IMR-90 (cell line): ENCODE results near the gene PIEZO2. TPM values are rescaled to one million over a fixed set of nuclear protein-coding genes. Genes with fewer than 3 reads are reported as not detected.

Source experiments
- ATAC-seq: fragments of 200-7000 bp; cut with Tn5 transposase; 2 replicates; pipeline ENCODE4 v1.9.1; 2020; ENCODE audit warnings: low read depth, mild to moderate bottlenecking, moderate library complexity
- BruUV-seq: library from RNA; stranded (reverse); fragments of 400-500 nt; replicated peaks from 2 replicates; lab custom pipeline; 2021; lab: Mats Ljungman, UMichigan
- CTCF ChIA-PET: fragments of 300-600 bp; formaldehyde crosslinking; extraction: SDS; loops from one replicate; lab custom pipeline; 2021; ENCODE audit warnings: antibody characterized with exemption; lab: Yijun Ruan, JAX
- POLR2A ChIA-PET: fragments of 300-600 bp; sonication (Branson Sonifier 250); formaldehyde crosslinking; loops from one replicate; lab custom pipeline; 2022; ENCODE audit warnings: antibody characterized with exemption; ENCODE audit not compliant: unreplicated experiment; lab: Charles Lee
- DNase-seq: peaks from one replicate; pipeline ENCODE4 v3.0.0; 2013
- H2AFZ ChIP-seq: replicated peaks from 2 replicates; pipeline ENCODE3; 2013; ENCODE audit warnings: low read length, mild to moderate bottlenecking; ENCODE audit not compliant: poor library complexity
- H2AK5ac ChIP-seq: 2 replicates; pipeline ENCODE4 v1.6.1; 2013; ENCODE audit warnings: low read depth, low read length, inconsistent platforms
- H2AK9ac ChIP-seq: replicated peaks from 2 replicates; pipeline ENCODE3; 2013; ENCODE audit warnings: mild to moderate bottlenecking, low read depth, low read length, moderate library complexity; ENCODE audit not compliant: poor library complexity
- H2BK120ac ChIP-seq: 2 replicates; pipeline ENCODE4 v1.6.1; 2013; ENCODE audit warnings: low read depth, low read length, inconsistent platforms
- H2BK15ac ChIP-seq: 3 replicates; pipeline ENCODE4 v1.6.1; 2013; ENCODE audit warnings: low read depth, low read length, inconsistent platforms
- H2BK20ac ChIP-seq: 2 replicates; pipeline ENCODE4 v1.6.1; 2013; ENCODE audit warnings: low read depth, mild to moderate bottlenecking, inconsistent platforms, low read length, moderate library complexity
- H2BK5ac ChIP-seq: 2 replicates; pipeline ENCODE4 v1.6.1; 2013; ENCODE audit warnings: mild to moderate bottlenecking, low read depth, low read length, inconsistent platforms; ENCODE audit not compliant: poor library complexity, severe bottlenecking
- H3K14ac ChIP-seq: replicated peaks from 2 replicates; pipeline ENCODE4 v1.6.1; 2013; ENCODE audit warnings: low read depth, low read length, inconsistent platforms
- H3K18ac ChIP-seq: 2 replicates; pipeline ENCODE4 v1.6.1; 2013; ENCODE audit warnings: low read depth, low read length, control low read depth
- H3K23ac ChIP-seq: 2 replicates; pipeline ENCODE4 v1.6.1; 2013; ENCODE audit warnings: low read depth, low read length, inconsistent platforms
- H3K27ac ChIP-seq: 2 replicates; pipeline ENCODE4 v1.5.1; 2013; ENCODE audit warnings: mild to moderate bottlenecking, control low read depth, low read length; ENCODE audit not compliant: insufficient read depth
- H3K27me3 ChIP-seq: 2 replicates; pipeline ENCODE4 v1.6.1; 2013; ENCODE audit warnings: low read length; ENCODE audit not compliant: control insufficient read depth, insufficient read depth
- H3K36me3 ChIP-seq: 2 replicates; pipeline ENCODE4 v1.6.1; 2013; ENCODE audit warnings: low read length, mixed read lengths; ENCODE audit not compliant: control insufficient read depth, insufficient read depth
- H3K4ac ChIP-seq: 2 replicates; pipeline ENCODE4 v1.6.1; 2013; ENCODE audit warnings: low read depth, low read length, inconsistent platforms
- H3K4me1 ChIP-seq: 2 replicates; pipeline ENCODE4 v1.6.1; 2013; ENCODE audit warnings: low read length, mixed read lengths; ENCODE audit not compliant: control insufficient read depth, insufficient read depth
- H3K4me2 ChIP-seq: 2 replicates; pipeline ENCODE4 v1.6.1; 2013; ENCODE audit warnings: low read depth, mild to moderate bottlenecking, control low read depth, low read length, moderate library complexity
- H3K4me3 ChIP-seq: 2 replicates; pipeline ENCODE4 v1.5.1; 2013; ENCODE audit warnings: low read depth, mild to moderate bottlenecking, control low read depth, low read length, moderate library complexity; ENCODE audit not compliant: insufficient read depth
- H3K56ac ChIP-seq: 2 replicates; pipeline ENCODE4 v1.6.1; 2013; ENCODE audit warnings: low read length, inconsistent platforms; ENCODE audit not compliant: insufficient read depth; ENCODE audit errors: extremely low read depth
- H3K79me1 ChIP-seq, 2 experiments: 2 replicates each; pipeline ENCODE4 v1.6.1; 2013; ENCODE audit warnings: low read length in 2 of 2, inconsistent platforms in 1 of 2, low read depth in 1 of 2
- H3K9ac ChIP-seq: 2 replicates; pipeline ENCODE4 v1.6.1; 2013; ENCODE audit warnings: low read depth, low read length, control low read depth
- H3K9me1 ChIP-seq: 2 replicates; pipeline ENCODE4 v1.6.1; 2013; ENCODE audit warnings: low read length, inconsistent platforms; ENCODE audit not compliant: insufficient read depth
- H3K9me3 ChIP-seq: 2 replicates; pipeline ENCODE4 v1.6.1; 2013; ENCODE audit warnings: low read length; ENCODE audit not compliant: control insufficient read depth, insufficient read depth
- H4K20me1 ChIP-seq: 2 replicates; pipeline ENCODE4 v1.6.1; 2013; ENCODE audit warnings: low read length, inconsistent platforms; ENCODE audit not compliant: insufficient read depth
- H4K5ac ChIP-seq: 2 replicates; pipeline ENCODE4 v1.6.1; 2013; ENCODE audit warnings: mild to moderate bottlenecking, low read depth, low read length, control low read depth
- H4K8ac ChIP-seq, 2 experiments: 2 replicates each; pipeline ENCODE4 v1.6.1; 2013; ENCODE audit warnings: low read depth in 2 of 2, low read length in 2 of 2, control low read depth in 1 of 2, inconsistent platforms in 1 of 2
- H4K91ac ChIP-seq: 2 replicates; pipeline ENCODE4 v1.6.1; 2013; ENCODE audit warnings: low read depth, low read length, inconsistent platforms; ENCODE audit not compliant: insufficient read depth
- RAD21 ChIP-seq: IDR thresholded peaks from 2 replicates; pipeline ENCODE4 v1.6.1; 2012; ENCODE audit warnings: low read length, improper control_type of control experiment
- WGBS, 2 experiments: methylation state at CpG; one replicate each; pipeline versions ENCODE4 v1.1.5 to v1.1.7; 2013; ENCODE audit warnings: missing lambda C conversion rate in 2 of 2; ENCODE audit not compliant: insufficient read length in 1 of 2; ENCODE audit errors: extremely low coverage in 2 of 2; 5-methylcytosine and 5-hydroxymethylcytosine counted together
- dilution Hi-C: fragments of 300-500 bp; cut with HindIII; formaldehyde crosslinking; loops from one replicate; pipeline ENCODE4 v1.14.3; 2018; ENCODE audit warnings: low sequenced_read_pairs; ENCODE audit not compliant: unreplicated experiment
- in situ Hi-C: fragments of 300-500 bp; cut with MboI; formaldehyde crosslinking; loops from 3 replicates; pipeline ENCODE4 v1.14.3; 2019; ENCODE audit warnings: low sequenced_read_pairs, inconsistent platforms, mixed read lengths
- intact Hi-C: fragments of 100-400 bp; cut with micrococcal nuclease; formaldehyde crosslinking; loops from 2 replicates; pipeline ENCODE4 v1.10.0; 2022
- polyA plus RNA-seq, 3 experiments: library from polyadenylated mRNA; depleted of rRNA; stranded (reverse); fragments of >200 nt; gene quantifications; 2 replicates each; pipeline ENCODE4 v1.2.3, GENCODE V29; 2012; ENCODE audit warnings: low replicate concordance in 1 of 3
- total RNA-seq: library from RNA; depleted of rRNA; stranded (reverse); fragments of >200 nt; gene quantifications from 2 replicates; pipeline ENCODE4 v1.2.3, GENCODE V29; 2012

The PIEZO2 gene
- total and polyA plus RNA-seq, 2 of the 4 experiments (the other 2 are of a cell fraction) = 2.4 to 4.1 TPM

DNA sequence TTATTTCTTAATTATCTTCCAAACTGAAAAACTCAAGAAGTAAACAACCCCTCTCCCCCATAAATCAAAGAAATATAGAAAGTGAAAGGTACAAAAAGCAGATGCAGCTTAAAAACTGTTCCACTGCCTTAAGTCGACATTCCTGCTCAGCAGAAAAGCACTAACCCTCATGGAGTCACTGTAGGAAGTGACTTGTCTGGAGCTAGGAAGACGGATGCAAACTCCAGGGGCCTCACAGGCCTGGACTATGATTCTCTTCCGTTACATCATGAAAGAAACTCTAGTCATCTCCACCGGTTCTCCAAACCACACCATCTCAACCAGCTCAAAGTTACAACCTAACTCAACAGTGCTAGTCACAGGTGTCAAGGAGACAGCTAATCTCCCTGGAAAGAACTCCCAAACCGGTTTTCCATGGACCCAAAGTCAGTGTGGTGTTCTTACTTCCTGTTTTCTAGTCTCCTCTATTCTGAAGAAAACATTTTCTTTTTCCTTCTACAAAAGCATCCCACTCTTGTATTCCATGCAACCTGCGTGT is 128.4 kb downstream of the PIEZO2 start:
- Histone ChIP-seq H3K4ac (peak overlapping the region; percentile 64), H2BK5ac (no peak overlapping the region), H4K20me1 (no peaks in the 10 kb centered on the region), H2AFZ (peak overlapping the region; percentile 37), H4K91ac (no peak overlapping the region), H3K14ac (0 out of 2 replicates have a peak overlapping the region, but pooled peaks have one; percentile 41), H2BK120ac (no peak overlapping the region), H2BK20ac (no peak overlapping the region), H2AK5ac (no peak overlapping the region), H3K56ac (no peak overlapping the region), H3K79me1 (no peaks in the 10 kb centered on the region), H3K27me3 (no peaks in the 10 kb centered on the region), H3K27ac (no peak overlapping the region), H3K23ac (no peak overlapping the region; the same call in 1 of the 2 replicates), H4K8ac (peak overlapping the region in 1 of 2 experiments; percentile 65; a peak in 1 of 4 replicates), H3K4me3 (no peak overlapping the region), H3K9me3 (no peaks in the 10 kb centered on the region), H2AK9ac (peak overlapping the region; percentile 68), H3K9ac (no peak overlapping the region), H3K4me2 (no peak overlapping the region), H4K5ac (no peak overlapping the region), H3K18ac (no peak overlapping the region), H3K9me1 (no peaks in the 10 kb centered on the region), H3K4me1 (peaks cover 2% of the 10 kb centered on the region; the same call in 1 of the 2 replicates), H2BK15ac (no peak overlapping the region), H3K36me3 (no peaks in the 10 kb centered on the region)
- WGBS, 2 experiments = no CpG with 5 or more reads among the region's 6 CpGs
- intact Hi-C loops (no loop called here), in situ Hi-C loops (no loop called here), dilution Hi-C loops (no loop called here)
- POLR2A ChIA-PET = no interaction called here
- CTCF ChIA-PET = interaction anchor here (1.0 kb wide), 1 partner anchor 20 kb away, joined by 3 read pairs; no protein-coding TSS in a partner anchor
- peak; percentile 4 for DNase-seq
- peak; percentile 56 for ATAC-seq
- BruUV-seq = no TSS peak
- no peak for TF ChIP-seq RAD21
